Nephron (organoid): ENCODE results near the gene TRAPPC12.
A peak's percentile ranks its signal among the peaks of the same experiment; 100 is the strongest.
"Not testable (repeated sequence)": the region's sequence is repeated elsewhere in the genome, so short reads cannot be mapped to it uniquely, and the experiment has no call there.

Experiments
- H3K27ac Mint-ChIP-seq, 3 experiments: 2 replicates each; pipeline ENCODE4 v1.8.0; 2020; ENCODE audit warnings: mixed read lengths in 3 of 3, mild to moderate bottlenecking in 2 of 3, moderate library complexity in 1 of 3
- H3K27me3 Mint-ChIP-seq: 2 replicates; pipeline ENCODE4 v1.8.0; 2021; ENCODE audit warnings: low read depth, mild to moderate bottlenecking, moderate library complexity, mixed read lengths
- H3K36me3 Mint-ChIP-seq: 2 replicates; pipeline ENCODE4 v1.8.0; 2020; ENCODE audit warnings: low read depth, mixed read lengths
- H3K4me1 Mint-ChIP-seq: 2 replicates; pipeline ENCODE4 v1.8.0; 2020; ENCODE audit warnings: mixed read lengths
- H3K4me3 Mint-ChIP-seq, 3 experiments: 2 replicates each; pipeline ENCODE4 v1.8.0; 2020; ENCODE audit warnings: mild to moderate bottlenecking in 3 of 3, mixed read lengths in 3 of 3, moderate library complexity in 2 of 3
- H3K9me3 Mint-ChIP-seq: 2 replicates; pipeline ENCODE4 v1.8.0; 2020; ENCODE audit warnings: mixed read lengths
- CTCF ChIP-seq, 3 experiments: fragments of 200-600 bp; sonication (generic); IDR thresholded peaks; one replicate each; pipeline ENCODE4 v1.5.0; 2021; ENCODE audit warnings: antibody characterized with exemption in 3 of 3; ENCODE audit not compliant: unreplicated experiment in 3 of 3

TRAPPC12 gene

GRCh38 chr2:3512086-3512485 lies 132.6 kb downstream of the TRAPPC12 start:
- Mint-ChIP-seq H3K27me3 (no peaks in the 10 kb centered on the region), H3K4me3 (no peak overlapping the region), H3K36me3 (peaks cover 80% of the 10 kb centered on the region), H3K4me1 (no peaks in the 10 kb centered on the region), H3K9me3 (peaks cover 15% of the 10 kb centered on the region), H3K27ac (no peak overlapping the region)
- TF ChIP-seq CTCF (IDR thresholded peaks at IDR 0.05; ENCODE audit: unreplicated experiment in 3 of 3): no peak

- no peaks in the 10 kb centered on the region for H3K27me3 Mint-ChIP-seq
Measured at GRCh38 chr2:3513026-3513810, 133.7 kb downstream of the TRAPPC12 start.

GRCh38 chr2:3515438-3515837 lies 135.9 kb downstream of the TRAPPC12 start:
- not testable (repeated sequence) for H3K27me3 Mint-ChIP-seq, H3K4me3 Mint-ChIP-seq, H3K9me3 Mint-ChIP-seq, H3K27ac Mint-ChIP-seq
- peaks cover 62% of the 10 kb centered on the region for H3K36me3 Mint-ChIP-seq
- peaks cover 14% of the 10 kb centered on the region for H3K4me1 Mint-ChIP-seq

More at GRCh38 chr2:3513026-3513810, 133.7 kb downstream of the TRAPPC12 start:
- Mint-ChIP-seq H3K9me3 (peaks cover 9% of the 10 kb centered on the region), H3K4me3 (no peak overlapping the region), H3K4me1 (peaks cover 6% of the 10 kb centered on the region), H3K27ac (no peak overlapping the region), H3K36me3 (peaks cover 79% of the 10 kb centered on the region)
- TF ChIP-seq CTCF (IDR thresholded peaks at IDR 0.05; ENCODE audit: unreplicated experiment in 3 of 3): no peak

- Mint-ChIP-seq H3K27me3 (no peaks in the 10 kb centered on the region), H3K4me3 (peak overlapping the region; percentile 40 to 85 (median 81)), H3K9me3 (peaks cover 5% of the 10 kb centered on the region), H3K4me1 (peaks cover 28% of the 10 kb centered on the region), H3K36me3 (peaks cover 48% of the 10 kb centered on the region), H3K27ac (peak overlapping the region in 1 of 3 experiments; percentile 98)
- TF ChIP-seq CTCF (IDR thresholded peaks at IDR 0.05; ENCODE audit: unreplicated experiment in 3 of 3): no peak
Measured at GRCh38 chr2:3516831-3517230, 137.3 kb downstream of the TRAPPC12 start.

GRCh38 chr2:3517948-3518495 lies 138.5 kb downstream of the TRAPPC12 start:
- TF ChIP-seq CTCF (IDR thresholded peaks at IDR 0.05; ENCODE audit: unreplicated experiment in 3 of 3): no peak
- H3K27ac Mint-ChIP-seq: peak overlapping the region; percentile 95 to 98 (median 97)
- peaks cover 33% of the 10 kb centered on the region for H3K4me1 Mint-ChIP-seq
- H3K36me3 Mint-ChIP-seq: peaks cover 39% of the 10 kb centered on the region
- H3K4me3 Mint-ChIP-seq: peak overlapping the region; percentile 92 to 94 (median 93)
- no peaks in the 10 kb centered on the region for H3K27me3 Mint-ChIP-seq
- peaks cover 5% of the 10 kb centered on the region for H3K9me3 Mint-ChIP-seq

GRCh38 chr2:3518496-3519254 lies 139.2 kb downstream of the TRAPPC12 start:
- Mint-ChIP-seq H3K27me3 (no peaks in the 10 kb centered on the region), H3K27ac (peak overlapping the region; percentile 95 to 98 (median 97)), H3K4me3 (peak overlapping the region; percentile 92 to 94 (median 93)), H3K4me1 (peaks cover 39% of the 10 kb centered on the region), H3K36me3 (peaks cover 33% of the 10 kb centered on the region), H3K9me3 (peaks cover 5% of the 10 kb centered on the region)
- TF ChIP-seq CTCF (IDR thresholded peaks at IDR 0.05; ENCODE audit: unreplicated experiment in 3 of 3): no peak
